ENCODE measurements around the gene ZGLP1.
A peak's percentile ranks its signal among the peaks of the same experiment; 100 is the strongest.

ZGLP1 gene

GRCh38 chr19:10293637-10294367, 15.8 kb downstream of the ZGLP1 start:
- no peak overlapping the region for H3K27ac ChIP-seq (ENCODE audit: low read depth, low read length)
- H3K27me3 ChIP-seq (ENCODE audit: control insufficient read depth in 1 of 2, insufficient read depth in 2 of 2, low read length in 2 of 2) = peaks cover 62 to 68% of the 10 kb centered on the region in 2 donors
- H3K36me3 ChIP-seq (ENCODE audit: control insufficient read depth in 1 of 2, insufficient read depth in 2 of 2, low read length in 2 of 2) = no peaks in the 10 kb centered on the region
- H3K9me3 ChIP-seq (ENCODE audit: control insufficient read depth in 1 of 2, low read length in 2 of 2) = no peaks in the 10 kb centered on the region
- H3K9ac ChIP-seq (ENCODE audit: low read depth in 1 of 2, low read length in 2 of 2) = no peak overlapping the region
- no peak overlapping the region for H3K4me3 ChIP-seq (ENCODE audit: low read depth in 1 of 2, low read length in 2 of 2)
- H3K4me1 ChIP-seq (ENCODE audit: control insufficient read depth in 1 of 2, insufficient read depth in 2 of 2, low read length in 2 of 2) = peaks cover 27 to 58% of the 10 kb centered on the region in 2 donors

GRCh38 chr19:10292789-10293636, 16.6 kb downstream of the ZGLP1 start:
- no peaks in the 10 kb centered on the region for H3K9me3 ChIP-seq (ENCODE audit: control insufficient read depth in 1 of 2, low read length in 2 of 2)
- H3K27me3 ChIP-seq (ENCODE audit: control insufficient read depth in 1 of 2, insufficient read depth in 2 of 2, low read length in 2 of 2) = peaks cover 68 to 70% of the 10 kb centered on the region in 2 donors
- H3K9ac ChIP-seq (ENCODE audit: low read depth in 1 of 2, low read length in 2 of 2) = peak overlapping the region in 1 of 2 donors; percentile 43
- H3K4me3 ChIP-seq (ENCODE audit: low read depth in 1 of 2, low read length in 2 of 2) = peak overlapping the region; percentile 48 to 68
- H3K27ac ChIP-seq (ENCODE audit: low read depth, low read length) = no peak overlapping the region
- no peaks in the 10 kb centered on the region for H3K36me3 ChIP-seq (ENCODE audit: control insufficient read depth in 1 of 2, insufficient read depth in 2 of 2, low read length in 2 of 2)
- peaks cover 27 to 64% of the 10 kb centered on the region in 2 donors for H3K4me1 ChIP-seq (ENCODE audit: control insufficient read depth in 1 of 2, insufficient read depth in 2 of 2, low read length in 2 of 2)

GRCh38 chr19:10292206-10292788, 17.3 kb downstream of the ZGLP1 start:
- Histone ChIP-seq H3K27ac (ENCODE audit: low read depth, low read length) (peak overlapping the region; percentile 25), H3K9me3 (ENCODE audit: control insufficient read depth in 1 of 2, low read length in 2 of 2) (no peaks in the 10 kb centered on the region), H3K27me3 (ENCODE audit: control insufficient read depth in 1 of 2, insufficient read depth in 2 of 2, low read length in 2 of 2) (peaks cover 75 to 77% of the 10 kb centered on the region in 2 donors), H3K36me3 (ENCODE audit: control insufficient read depth in 1 of 2, insufficient read depth in 2 of 2, low read length in 2 of 2) (no peaks in the 10 kb centered on the region), H3K9ac (ENCODE audit: low read depth in 1 of 2, low read length in 2 of 2) (peak overlapping the region in 1 of 2 donors; percentile 43), H3K4me3 (ENCODE audit: low read depth in 1 of 2, low read length in 2 of 2) (peak overlapping the region; percentile 48 to 68), H3K4me1 (ENCODE audit: control insufficient read depth in 1 of 2, insufficient read depth in 2 of 2, low read length in 2 of 2) (peaks cover 32 to 71% of the 10 kb centered on the region in 2 donors)

GRCh38 chr19:10291554-10292205, 17.9 kb downstream of the ZGLP1 start:
- H3K4me3 ChIP-seq (ENCODE audit: low read depth in 1 of 2, low read length in 2 of 2) = peak overlapping the region; percentile 48 to 68
- no peaks in the 10 kb centered on the region for H3K9me3 ChIP-seq (ENCODE audit: control insufficient read depth in 1 of 2, low read length in 2 of 2)
- H3K27me3 ChIP-seq (ENCODE audit: control insufficient read depth in 1 of 2, insufficient read depth in 2 of 2, low read length in 2 of 2) = peaks cover 79 to 80% of the 10 kb centered on the region in 2 donors
- H3K27ac ChIP-seq (ENCODE audit: low read depth, low read length) = peak overlapping the region; percentile 25
- no peak overlapping the region for H3K9ac ChIP-seq (ENCODE audit: low read depth in 1 of 2, low read length in 2 of 2)
- peaks cover 34 to 77% of the 10 kb centered on the region in 2 donors for H3K4me1 ChIP-seq (ENCODE audit: control insufficient read depth in 1 of 2, insufficient read depth in 2 of 2, low read length in 2 of 2)
- H3K36me3 ChIP-seq (ENCODE audit: control insufficient read depth in 1 of 2, insufficient read depth in 2 of 2, low read length in 2 of 2) = no peaks in the 10 kb centered on the region

GRCh38 chr19:10290876-10291553, 18.6 kb downstream of the ZGLP1 start:
- Histone ChIP-seq H3K9me3 (ENCODE audit: control insufficient read depth in 1 of 2, low read length in 2 of 2) (no peaks in the 10 kb centered on the region), H3K36me3 (ENCODE audit: control insufficient read depth in 1 of 2, insufficient read depth in 2 of 2, low read length in 2 of 2) (peaks cover 0 to 1% of the 10 kb centered on the region in 2 donors), H3K27ac (ENCODE audit: low read depth, low read length) (no peak overlapping the region), H3K4me3 (ENCODE audit: low read depth in 1 of 2, low read length in 2 of 2) (peak overlapping the region; percentile 48 to 68), H3K27me3 (ENCODE audit: control insufficient read depth in 1 of 2, insufficient read depth in 2 of 2, low read length in 2 of 2) (peaks cover 78 to 79% of the 10 kb centered on the region in 2 donors), H3K9ac (ENCODE audit: low read depth in 1 of 2, low read length in 2 of 2) (no peak overlapping the region), H3K4me1 (ENCODE audit: control insufficient read depth in 1 of 2, insufficient read depth in 2 of 2, low read length in 2 of 2) (peaks cover 38 to 81% of the 10 kb centered on the region in 2 donors)

GRCh38 chr19:10290357-10290875, 19.2 kb downstream of the ZGLP1 start:
- H3K9me3 ChIP-seq (ENCODE audit: control insufficient read depth in 1 of 2, low read length in 2 of 2) = no peaks in the 10 kb centered on the region
- H3K4me1 ChIP-seq (ENCODE audit: control insufficient read depth in 1 of 2, insufficient read depth in 2 of 2, low read length in 2 of 2) = peaks cover 32 to 79% of the 10 kb centered on the region in 2 donors
- no peak overlapping the region for H3K9ac ChIP-seq (ENCODE audit: low read depth in 1 of 2, low read length in 2 of 2)
- no peak overlapping the region for H3K27ac ChIP-seq (ENCODE audit: low read depth, low read length)
- H3K36me3 ChIP-seq (ENCODE audit: control insufficient read depth in 1 of 2, insufficient read depth in 2 of 2, low read length in 2 of 2) = peaks cover 0 to 7% of the 10 kb centered on the region in 2 donors
- H3K4me3 ChIP-seq (ENCODE audit: low read depth in 1 of 2, low read length in 2 of 2) = peak overlapping the region; percentile 48 to 68
- H3K27me3 ChIP-seq (ENCODE audit: control insufficient read depth in 1 of 2, insufficient read depth in 2 of 2, low read length in 2 of 2) = peaks cover 72 to 79% of the 10 kb centered on the region in 2 donors

- H3K9me3 ChIP-seq (ENCODE audit: control insufficient read depth in 1 of 2, low read length in 2 of 2) = no peaks in the 10 kb centered on the region
- peaks cover 67 to 74% of the 10 kb centered on the region in 2 donors for H3K27me3 ChIP-seq (ENCODE audit: control insufficient read depth in 1 of 2, insufficient read depth in 2 of 2, low read length in 2 of 2)
- peaks cover 28 to 74% of the 10 kb centered on the region in 2 donors for H3K4me1 ChIP-seq (ENCODE audit: control insufficient read depth in 1 of 2, insufficient read depth in 2 of 2, low read length in 2 of 2)
- H3K27ac ChIP-seq (ENCODE audit: low read depth, low read length) = no peak within 1 kb of the TSS
- peak within 1 kb of the TSS; percentile 53 to 68 for H3K4me3 ChIP-seq (ENCODE audit: low read depth in 1 of 2, low read length in 2 of 2)
- peak within 1 kb of the TSS in 1 of 2 donors; percentile 18 for H3K9ac ChIP-seq (ENCODE audit: low read depth in 1 of 2, low read length in 2 of 2)
- peaks cover 0 to 13% of the 10 kb centered on the region in 2 donors for H3K36me3 ChIP-seq (ENCODE audit: control insufficient read depth in 1 of 2, insufficient read depth in 2 of 2, low read length in 2 of 2)
These were observed 19.7 kb downstream of the ZGLP1 start, which contains the start of gene ICAM5 for GRCh38 chr19:10289836-10290356. TSS of gene ICAM5 (plus strand) at chr19:10289952. CDS start at chr19:10290044, 92 bp downstream.

GRCh38 chr19:10289167-10289835, 20.3 kb downstream of the ZGLP1 start:
- Histone ChIP-seq H3K9me3 (ENCODE audit: control insufficient read depth in 1 of 2, low read length in 2 of 2) (no peaks in the 10 kb centered on the region), H3K27ac (ENCODE audit: low read depth, low read length) (no peak overlapping the region), H3K36me3 (ENCODE audit: control insufficient read depth in 1 of 2, insufficient read depth in 2 of 2, low read length in 2 of 2) (peaks cover 0 to 18% of the 10 kb centered on the region in 2 donors), H3K4me1 (ENCODE audit: control insufficient read depth in 1 of 2, insufficient read depth in 2 of 2, low read length in 2 of 2) (peaks cover 28 to 74% of the 10 kb centered on the region in 2 donors), H3K4me3 (ENCODE audit: low read depth in 1 of 2, low read length in 2 of 2) (peak overlapping the region; percentile 53 to 56), H3K27me3 (ENCODE audit: control insufficient read depth in 1 of 2, insufficient read depth in 2 of 2, low read length in 2 of 2) (peaks cover 62 to 68% of the 10 kb centered on the region in 2 donors), H3K9ac (ENCODE audit: low read depth in 1 of 2, low read length in 2 of 2) (peak overlapping the region in 1 of 2 donors; percentile 18)

All from duodenal mucosa (tissue), 2 donors.